ENCODE results near the gene ZNF784.

DNA sequence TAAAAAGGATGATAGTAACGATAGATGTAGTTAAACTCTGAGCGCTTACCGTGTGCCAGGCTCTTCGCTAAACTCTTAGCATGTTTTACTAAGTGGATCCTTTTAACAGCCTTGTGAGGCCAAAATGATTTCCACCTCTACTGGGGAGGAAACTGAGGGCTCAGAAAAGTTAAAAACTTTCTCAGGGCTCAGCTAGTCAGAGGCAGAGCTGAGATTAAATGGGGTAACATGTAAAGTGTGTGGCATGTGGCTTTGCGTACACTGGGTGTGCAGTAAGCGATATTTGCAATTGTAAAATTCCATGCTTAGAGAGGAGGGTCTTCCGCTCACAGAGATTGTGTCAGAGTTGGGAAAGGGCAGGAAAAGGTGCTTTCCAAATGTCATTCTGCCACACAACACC is 32.2 kb upstream of the ZNF784 start:
- TF ChIP-seq, protein P1, sequence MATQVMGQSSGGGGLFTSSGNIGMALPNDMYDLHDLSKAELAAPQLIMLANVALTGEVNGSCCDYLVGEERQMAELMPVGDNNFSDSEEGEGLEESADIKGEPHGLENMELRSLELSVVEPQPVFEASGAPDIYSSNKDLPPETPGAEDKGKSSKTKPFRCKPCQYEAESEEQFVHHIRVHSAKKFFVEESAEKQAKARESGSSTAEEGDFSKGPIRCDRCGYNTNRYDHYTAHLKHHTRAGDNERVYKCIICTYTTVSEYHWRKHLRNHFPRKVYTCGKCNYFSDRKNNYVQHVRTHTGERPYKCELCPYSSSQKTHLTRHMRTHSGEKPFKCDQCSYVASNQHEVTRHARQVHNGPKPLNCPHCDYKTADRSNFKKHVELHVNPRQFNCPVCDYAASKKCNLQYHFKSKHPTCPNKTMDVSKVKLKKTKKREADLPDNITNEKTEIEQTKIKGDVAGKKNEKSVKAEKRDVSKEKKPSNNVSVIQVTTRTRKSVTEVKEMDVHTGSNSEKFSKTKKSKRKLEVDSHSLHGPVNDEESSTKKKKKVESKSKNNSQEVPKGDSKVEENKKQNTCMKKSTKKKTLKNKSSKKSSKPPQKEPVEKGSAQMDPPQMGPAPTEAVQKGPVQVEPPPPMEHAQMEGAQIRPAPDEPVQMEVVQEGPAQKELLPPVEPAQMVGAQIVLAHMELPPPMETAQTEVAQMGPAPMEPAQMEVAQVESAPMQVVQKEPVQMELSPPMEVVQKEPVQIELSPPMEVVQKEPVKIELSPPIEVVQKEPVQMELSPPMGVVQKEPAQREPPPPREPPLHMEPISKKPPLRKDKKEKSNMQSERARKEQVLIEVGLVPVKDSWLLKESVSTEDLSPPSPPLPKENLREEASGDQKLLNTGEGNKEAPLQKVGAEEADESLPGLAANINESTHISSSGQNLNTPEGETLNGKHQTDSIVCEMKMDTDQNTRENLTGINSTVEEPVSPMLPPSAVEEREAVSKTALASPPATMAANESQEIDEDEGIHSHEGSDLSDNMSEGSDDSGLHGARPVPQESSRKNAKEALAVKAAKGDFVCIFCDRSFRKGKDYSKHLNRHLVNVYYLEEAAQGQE (IDR thresholded peaks at IDR 0.05; ENCODE audit: insufficient replicate concordance, low read depth): no peak
- TF ChIP-seq CTCF (IDR thresholded peaks at IDR 0.05; ENCODE audit: insufficient read depth, low read length): no peak
- TF ChIP-seq POLR2AphosphoS5 (IDR thresholded peaks at IDR 0.05; ENCODE audit: low read depth): no peak
- no peak for TF ChIP-seq SPI1 (IDR thresholded peaks at IDR 0.05; ENCODE audit: borderline replicate concordance, low read depth)

Measured in HL-60 (cell line).